LNCaP clone FGC (cell line): Measurements from ENCODE around the gene DNAJC22.

Experiments used
- DNase-seq: peaks from one replicate; pipeline ENCODE4 v3.0.0-alpha.2; 2011; ENCODE audit warnings: low read depth
- H3K4me3 ChIP-seq: 2 replicates; pipeline ENCODE4 v1.5.1; 2011; ENCODE audit warnings: mild to moderate bottlenecking, low read depth, low read length, control low read depth
- TF ChIP-seq, protein P1 (sequence below): IDR thresholded peaks from 2 replicates; pipeline ENCODE4 v1.5.1; 2012; ENCODE audit warnings: mild to moderate bottlenecking; ENCODE audit not compliant: control insufficient read depth, insufficient read depth; ENCODE audit errors: extremely low read depth

The DNAJC22 gene

DNA sequence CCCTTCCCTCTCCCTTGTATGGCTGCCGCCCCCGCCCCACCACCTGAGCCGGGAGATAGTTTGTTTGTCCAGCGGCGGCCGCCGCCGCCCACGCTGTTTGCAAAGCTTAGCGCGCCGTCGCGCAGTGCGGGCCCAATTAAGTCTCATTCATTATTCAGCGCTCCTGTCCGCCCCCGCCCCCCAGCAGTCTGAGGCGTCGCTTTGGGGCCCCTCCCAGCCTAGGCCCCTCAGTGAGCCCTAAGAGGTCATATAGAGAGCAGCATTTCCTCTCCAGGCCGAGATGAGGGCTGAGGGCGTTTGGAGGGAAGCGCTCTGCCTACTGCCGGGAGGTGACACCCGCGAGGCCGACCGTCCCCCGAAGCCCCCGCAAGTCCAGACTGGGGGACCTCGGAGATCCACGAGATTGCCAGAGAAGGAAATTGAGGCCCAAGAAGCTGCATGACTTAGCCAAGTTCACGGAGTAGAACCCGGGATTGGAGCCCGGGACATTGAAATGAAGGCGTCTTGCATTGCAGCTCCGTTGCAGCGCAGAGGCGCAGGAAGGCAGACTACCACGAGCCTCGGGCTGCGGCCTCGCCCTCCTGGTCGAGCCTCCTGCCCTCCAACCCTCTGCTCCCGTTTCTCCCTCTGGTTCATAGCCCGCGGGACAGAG is at the start of gene DNAJC22:
TSS of gene DNAJC22 (plus strand) at position 230 of the 652 bp plus-strand sequence. CDS start 1,985 bp downstream, outside the sequence.
- peak within 1 kb of the TSS; percentile 44 for H3K4me3 ChIP-seq

DNA sequence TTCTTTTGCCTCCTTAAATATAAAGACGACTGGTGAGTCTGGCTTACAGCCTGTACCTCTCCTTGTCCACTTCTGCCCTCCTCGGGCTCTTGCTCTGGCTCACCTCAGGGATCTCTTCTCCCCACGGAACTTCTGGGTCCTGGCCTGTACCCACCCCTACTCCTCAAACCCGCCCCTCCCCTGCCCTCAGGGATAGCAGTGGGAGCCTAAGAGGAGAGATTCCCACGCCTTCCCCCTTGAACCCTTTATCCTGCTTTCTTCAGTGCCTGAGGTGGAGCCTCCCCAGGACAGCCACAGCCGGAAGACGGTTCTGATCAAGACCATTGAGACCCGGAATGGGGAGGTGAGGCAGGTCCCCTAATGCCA is 49.0 kb upstream of the DNAJC22 start:
- no peak for DNase-seq
- no peak overlapping the region for H3K4me3 ChIP-seq
- TF ChIP-seq, protein P1, sequence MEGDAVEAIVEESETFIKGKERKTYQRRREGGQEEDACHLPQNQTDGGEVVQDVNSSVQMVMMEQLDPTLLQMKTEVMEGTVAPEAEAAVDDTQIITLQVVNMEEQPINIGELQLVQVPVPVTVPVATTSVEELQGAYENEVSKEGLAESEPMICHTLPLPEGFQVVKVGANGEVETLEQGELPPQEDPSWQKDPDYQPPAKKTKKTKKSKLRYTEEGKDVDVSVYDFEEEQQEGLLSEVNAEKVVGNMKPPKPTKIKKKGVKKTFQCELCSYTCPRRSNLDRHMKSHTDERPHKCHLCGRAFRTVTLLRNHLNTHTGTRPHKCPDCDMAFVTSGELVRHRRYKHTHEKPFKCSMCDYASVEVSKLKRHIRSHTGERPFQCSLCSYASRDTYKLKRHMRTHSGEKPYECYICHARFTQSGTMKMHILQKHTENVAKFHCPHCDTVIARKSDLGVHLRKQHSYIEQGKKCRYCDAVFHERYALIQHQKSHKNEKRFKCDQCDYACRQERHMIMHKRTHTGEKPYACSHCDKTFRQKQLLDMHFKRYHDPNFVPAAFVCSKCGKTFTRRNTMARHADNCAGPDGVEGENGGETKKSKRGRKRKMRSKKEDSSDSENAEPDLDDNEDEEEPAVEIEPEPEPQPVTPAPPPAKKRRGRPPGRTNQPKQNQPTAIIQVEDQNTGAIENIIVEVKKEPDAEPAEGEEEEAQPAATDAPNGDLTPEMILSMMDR, result no peak

More for the DNA sequence above, at the start of gene DNAJC22:
- TF ChIP-seq, protein P1, result no peak
- DNase-seq, result no peak

DNA sequence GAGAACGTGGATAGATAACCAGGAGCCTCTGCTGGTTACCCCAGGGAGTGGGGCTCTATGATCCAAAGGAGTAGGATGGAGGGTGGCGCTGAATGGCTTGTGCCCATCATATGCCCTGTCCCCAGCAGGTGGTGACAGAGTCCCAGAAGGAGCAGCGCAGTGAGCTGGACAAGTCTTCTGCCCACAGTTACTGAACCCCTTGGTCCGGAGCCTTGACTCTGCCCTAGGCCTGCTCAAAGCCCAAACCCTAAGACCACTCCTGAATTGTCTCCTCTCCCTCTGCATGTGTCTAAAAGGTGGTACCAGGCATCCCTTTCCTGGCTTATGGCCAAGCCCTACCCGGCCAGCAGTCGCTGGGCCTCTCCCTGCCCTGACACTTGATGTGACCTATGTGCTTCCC is 48.5 kb upstream of the DNAJC22 start:
- no peak for DNase-seq
- no peak overlapping the region for H3K4me3 ChIP-seq
- TF ChIP-seq, protein P1, result peak; percentile 28

DNA sequence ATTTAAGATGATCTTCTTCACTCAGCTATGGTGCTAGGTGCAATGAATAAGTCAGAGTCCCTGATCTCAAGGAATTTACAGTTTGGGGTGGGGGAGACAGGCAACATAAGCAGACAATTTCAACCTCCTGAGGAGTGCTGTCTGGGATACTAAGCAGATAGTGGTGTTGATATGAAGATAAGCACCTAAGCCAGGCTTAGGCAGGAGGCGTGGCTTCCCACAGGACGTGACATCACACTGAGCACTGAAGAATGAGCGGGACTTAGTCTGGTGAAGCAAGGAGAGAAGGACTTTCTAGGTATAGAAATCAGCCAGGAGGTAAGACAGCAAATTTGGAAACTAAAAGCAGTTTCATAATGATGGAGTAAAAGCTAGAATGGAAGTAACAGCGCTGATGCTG is 44.9 kb upstream of the DNAJC22 start:
- TF ChIP-seq, protein P1, result no peak
- DNase-seq, result no peak
- no peak overlapping the region for H3K4me3 ChIP-seq

DNA sequence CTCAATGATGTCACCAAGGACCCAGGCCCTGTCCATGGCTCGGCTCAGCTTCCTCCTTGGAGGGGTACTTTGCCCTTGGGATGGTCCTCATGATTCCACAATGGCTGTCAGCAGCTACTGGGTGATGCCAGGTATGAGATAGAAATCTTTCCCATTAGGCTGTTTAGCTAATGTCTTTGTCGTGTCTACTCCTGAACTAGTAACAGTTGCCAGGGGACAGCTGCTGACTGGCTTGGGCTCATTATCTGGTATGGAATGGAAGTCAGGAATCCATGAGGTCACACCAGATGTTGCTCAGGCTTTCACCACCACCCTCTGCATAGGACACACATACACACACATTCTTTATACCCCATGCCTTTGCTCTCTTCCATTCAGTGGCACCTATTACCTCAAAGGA is 42.5 kb upstream of the DNAJC22 start:
- TF ChIP-seq, protein P1, result no peak
- H3K4me3 ChIP-seq, result no peak overlapping the region
- no peak for DNase-seq

DNA sequence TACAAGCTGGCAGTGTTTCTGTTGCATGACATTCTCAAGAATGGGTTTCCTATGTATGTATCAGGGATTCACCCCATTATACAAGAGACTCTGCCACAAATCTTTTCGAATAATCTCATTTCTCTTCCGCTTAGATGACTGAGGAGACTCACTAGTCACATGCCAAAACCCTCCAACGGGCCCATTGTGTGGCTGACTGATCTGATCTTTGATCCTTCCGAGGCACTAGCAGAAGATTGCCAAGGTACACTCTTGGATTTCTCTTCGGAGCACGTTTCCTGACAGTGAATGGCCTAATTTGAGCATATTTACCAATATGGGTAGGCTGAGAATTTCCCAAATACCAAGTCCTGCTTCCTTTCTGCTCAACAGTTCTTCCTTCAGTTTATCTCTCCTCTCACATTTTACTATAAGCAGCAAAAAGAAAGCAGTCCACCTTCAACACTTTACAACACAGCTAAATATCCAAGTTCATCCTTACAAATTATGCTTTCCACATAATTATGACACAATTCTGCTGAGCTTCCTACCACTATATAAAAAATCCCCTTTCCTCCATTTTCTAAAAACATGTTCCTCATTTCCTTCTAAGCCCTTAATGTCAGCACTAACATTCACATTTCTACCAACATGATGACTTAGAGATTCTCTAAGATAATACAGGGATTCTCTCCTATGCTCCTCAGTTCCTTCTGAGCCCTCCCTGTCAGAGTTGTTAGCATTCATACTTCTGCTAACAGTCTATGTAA is 40.8 kb upstream of the DNAJC22 start:
- H3K4me3 ChIP-seq, result no peak overlapping the region

More for the DNA sequence above, 40.8 kb upstream of the DNAJC22 start:
- no peak for DNase-seq
- TF ChIP-seq, protein P1, result no peak
